ENCODE data around the gene BBLN.

DNA sequence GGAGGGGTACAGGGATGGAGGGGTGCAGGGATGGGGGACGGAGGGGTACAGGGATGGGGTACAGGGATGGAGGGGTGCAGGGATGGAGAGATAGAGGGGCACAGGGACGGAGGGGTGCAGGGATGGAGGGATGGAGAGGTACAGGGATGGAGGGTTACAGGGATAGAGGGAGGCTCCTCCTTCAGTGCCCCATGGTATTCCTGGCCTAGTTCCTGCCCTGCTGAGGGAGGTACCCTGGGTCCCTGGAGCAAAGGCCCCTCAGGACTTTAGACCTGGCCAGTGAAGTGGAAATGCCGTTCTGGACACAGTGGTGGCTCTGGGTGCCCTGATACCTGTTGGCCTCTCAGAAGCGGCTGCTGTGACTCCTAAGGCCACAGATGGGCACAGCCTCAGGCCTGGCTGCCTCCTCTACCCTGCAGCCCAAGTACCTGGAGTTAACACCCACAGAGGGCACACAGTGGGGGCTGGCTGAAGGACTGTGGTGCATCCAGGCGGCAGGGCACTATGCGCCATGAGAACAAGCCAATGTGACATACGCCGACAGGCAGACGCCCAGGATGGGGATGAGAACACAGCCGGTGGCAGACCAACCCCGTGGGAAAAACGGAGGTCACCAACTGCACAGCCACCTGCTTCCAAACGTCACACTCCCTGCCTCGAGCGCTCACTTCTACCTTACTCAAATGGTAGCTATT is 40.9 kb upstream of the BBLN start:
- TF ChIP-seq, protein P1, sequence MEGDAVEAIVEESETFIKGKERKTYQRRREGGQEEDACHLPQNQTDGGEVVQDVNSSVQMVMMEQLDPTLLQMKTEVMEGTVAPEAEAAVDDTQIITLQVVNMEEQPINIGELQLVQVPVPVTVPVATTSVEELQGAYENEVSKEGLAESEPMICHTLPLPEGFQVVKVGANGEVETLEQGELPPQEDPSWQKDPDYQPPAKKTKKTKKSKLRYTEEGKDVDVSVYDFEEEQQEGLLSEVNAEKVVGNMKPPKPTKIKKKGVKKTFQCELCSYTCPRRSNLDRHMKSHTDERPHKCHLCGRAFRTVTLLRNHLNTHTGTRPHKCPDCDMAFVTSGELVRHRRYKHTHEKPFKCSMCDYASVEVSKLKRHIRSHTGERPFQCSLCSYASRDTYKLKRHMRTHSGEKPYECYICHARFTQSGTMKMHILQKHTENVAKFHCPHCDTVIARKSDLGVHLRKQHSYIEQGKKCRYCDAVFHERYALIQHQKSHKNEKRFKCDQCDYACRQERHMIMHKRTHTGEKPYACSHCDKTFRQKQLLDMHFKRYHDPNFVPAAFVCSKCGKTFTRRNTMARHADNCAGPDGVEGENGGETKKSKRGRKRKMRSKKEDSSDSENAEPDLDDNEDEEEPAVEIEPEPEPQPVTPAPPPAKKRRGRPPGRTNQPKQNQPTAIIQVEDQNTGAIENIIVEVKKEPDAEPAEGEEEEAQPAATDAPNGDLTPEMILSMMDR (IDR thresholded peaks at IDR 0.05), result no peak
- TF ChIP-seq POLR2AphosphoS5 (IDR thresholded peaks at IDR 0.05), result no peak
- TF ChIP-seq POLR2A (IDR thresholded peaks at IDR 0.05), result no peak

Measured in prostate gland (tissue), 2 donors.